Chondrocyte (in vitro differentiated cells): ENCODE results near the gene PHKA2. TPM values are rescaled to one million over a fixed set of nuclear protein-coding genes. Genes with fewer than 3 reads are reported as not detected.

Experiments used
- DNase-seq: peaks from one replicate; pipeline ENCODE4 v3.0.0; 2021; ENCODE audit warnings: mixed read lengths, low spot score
- H3K27ac Mint-ChIP-seq: one replicate; pipeline ENCODE4 v1.8.0; 2021; ENCODE audit warnings: mild to moderate bottlenecking, moderate library complexity, mixed read lengths; ENCODE audit not compliant: unreplicated experiment
- H3K27me3 Mint-ChIP-seq: 2 replicates; pipeline ENCODE4 v1.8.0; 2021; ENCODE audit warnings: low read depth, mixed read lengths
- H3K36me3 Mint-ChIP-seq: 2 replicates; pipeline ENCODE4 v1.8.0; 2021; ENCODE audit warnings: low read depth, mixed read lengths
- H3K4me1 Mint-ChIP-seq: 2 replicates; pipeline ENCODE4 v1.8.0; 2021; ENCODE audit warnings: low read depth, mild to moderate bottlenecking, mixed read lengths
- H3K4me3 Mint-ChIP-seq: one replicate; pipeline ENCODE4 v1.8.0; 2021; ENCODE audit warnings: mild to moderate bottlenecking, moderate library complexity, mixed read lengths; ENCODE audit not compliant: unreplicated experiment
- H3K9me3 Mint-ChIP-seq: 2 replicates; pipeline ENCODE4 v1.8.0; 2021; ENCODE audit warnings: low read depth, mixed read lengths
- total RNA-seq: library from RNA; stranded (reverse); gene quantifications from 3 replicates; pipeline ENCODE4 v1.2.1, GENCODE V29; 2021
- TF ChIP-seq, protein P1 (sequence below): fragments of 200-600 bp; sonication (generic); IDR thresholded peaks from 2 replicates; pipeline ENCODE4 v1.5.0; 2021; ENCODE audit warnings: antibody characterized with exemption, mild to moderate bottlenecking, moderate library complexity

Gene PHKA2
- total RNA-seq, 1 donor from 2014 or later, result 16.2 TPM

DNA sequence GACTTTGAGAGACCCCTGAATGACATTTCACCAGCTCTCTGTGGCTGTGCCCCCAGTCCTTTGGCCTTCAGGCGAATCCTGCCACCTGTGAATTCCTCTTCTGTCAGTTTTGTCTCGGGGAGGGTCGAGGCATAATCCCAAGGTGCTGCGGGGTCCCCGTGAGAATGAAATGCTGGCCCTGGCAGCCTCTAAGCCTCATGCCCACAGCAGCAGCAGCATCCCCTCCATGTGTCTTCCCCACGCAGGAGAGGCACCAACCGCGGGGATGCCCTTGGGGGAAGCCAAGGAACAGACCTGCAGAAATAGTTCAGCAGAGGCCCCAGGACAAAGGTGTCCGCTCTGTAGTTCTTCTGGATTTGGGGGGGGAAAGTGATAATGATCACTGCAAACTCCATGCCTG is 104.8 kb downstream of the PHKA2 start:
- TF ChIP-seq, protein P1, sequence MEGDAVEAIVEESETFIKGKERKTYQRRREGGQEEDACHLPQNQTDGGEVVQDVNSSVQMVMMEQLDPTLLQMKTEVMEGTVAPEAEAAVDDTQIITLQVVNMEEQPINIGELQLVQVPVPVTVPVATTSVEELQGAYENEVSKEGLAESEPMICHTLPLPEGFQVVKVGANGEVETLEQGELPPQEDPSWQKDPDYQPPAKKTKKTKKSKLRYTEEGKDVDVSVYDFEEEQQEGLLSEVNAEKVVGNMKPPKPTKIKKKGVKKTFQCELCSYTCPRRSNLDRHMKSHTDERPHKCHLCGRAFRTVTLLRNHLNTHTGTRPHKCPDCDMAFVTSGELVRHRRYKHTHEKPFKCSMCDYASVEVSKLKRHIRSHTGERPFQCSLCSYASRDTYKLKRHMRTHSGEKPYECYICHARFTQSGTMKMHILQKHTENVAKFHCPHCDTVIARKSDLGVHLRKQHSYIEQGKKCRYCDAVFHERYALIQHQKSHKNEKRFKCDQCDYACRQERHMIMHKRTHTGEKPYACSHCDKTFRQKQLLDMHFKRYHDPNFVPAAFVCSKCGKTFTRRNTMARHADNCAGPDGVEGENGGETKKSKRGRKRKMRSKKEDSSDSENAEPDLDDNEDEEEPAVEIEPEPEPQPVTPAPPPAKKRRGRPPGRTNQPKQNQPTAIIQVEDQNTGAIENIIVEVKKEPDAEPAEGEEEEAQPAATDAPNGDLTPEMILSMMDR, result no peak
- peaks cover 18% of the 10 kb centered on the region for H3K4me1 Mint-ChIP-seq

DNA sequence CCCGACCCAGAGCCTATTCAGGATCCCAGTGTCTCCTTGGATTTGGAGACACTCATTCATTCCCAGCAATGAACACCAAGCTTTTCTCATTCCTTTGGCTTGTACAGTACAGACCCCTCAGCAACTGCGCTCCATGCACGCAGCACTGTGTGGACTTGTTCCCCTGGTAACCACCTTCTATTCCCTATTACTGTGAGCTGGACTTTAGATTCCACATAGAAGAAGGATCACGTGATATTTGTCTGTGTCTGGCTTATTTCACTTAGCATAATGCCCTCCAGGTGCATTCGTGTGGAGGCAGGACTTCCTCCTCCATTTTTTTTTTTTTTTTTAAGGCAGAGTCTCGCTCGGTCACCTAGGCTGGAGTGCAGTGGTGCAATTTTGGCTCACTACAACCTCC is 106.4 kb downstream of the PHKA2 start:
- H3K4me1 Mint-ChIP-seq, result peaks cover 20% of the 10 kb centered on the region
- no peak overlapping the region for H3K27ac Mint-ChIP-seq
- H3K4me3 Mint-ChIP-seq, result no peak overlapping the region
- H3K9me3 Mint-ChIP-seq, result peaks cover 7% of the 10 kb centered on the region
- TF ChIP-seq, protein P1, result no peak
- DNase-seq, result no peak
- no peaks in the 10 kb centered on the region for H3K36me3 Mint-ChIP-seq
- no peaks in the 10 kb centered on the region for H3K27me3 Mint-ChIP-seq

More for the DNA sequence above, 104.8 kb downstream of the PHKA2 start:
- Mint-ChIP-seq H3K27ac (no peak overlapping the region), H3K36me3 (no peaks in the 10 kb centered on the region), H3K4me3 (no peak overlapping the region), H3K27me3 (no peaks in the 10 kb centered on the region), H3K9me3 (peaks cover 9% of the 10 kb centered on the region)
- no peak for DNase-seq

DNA sequence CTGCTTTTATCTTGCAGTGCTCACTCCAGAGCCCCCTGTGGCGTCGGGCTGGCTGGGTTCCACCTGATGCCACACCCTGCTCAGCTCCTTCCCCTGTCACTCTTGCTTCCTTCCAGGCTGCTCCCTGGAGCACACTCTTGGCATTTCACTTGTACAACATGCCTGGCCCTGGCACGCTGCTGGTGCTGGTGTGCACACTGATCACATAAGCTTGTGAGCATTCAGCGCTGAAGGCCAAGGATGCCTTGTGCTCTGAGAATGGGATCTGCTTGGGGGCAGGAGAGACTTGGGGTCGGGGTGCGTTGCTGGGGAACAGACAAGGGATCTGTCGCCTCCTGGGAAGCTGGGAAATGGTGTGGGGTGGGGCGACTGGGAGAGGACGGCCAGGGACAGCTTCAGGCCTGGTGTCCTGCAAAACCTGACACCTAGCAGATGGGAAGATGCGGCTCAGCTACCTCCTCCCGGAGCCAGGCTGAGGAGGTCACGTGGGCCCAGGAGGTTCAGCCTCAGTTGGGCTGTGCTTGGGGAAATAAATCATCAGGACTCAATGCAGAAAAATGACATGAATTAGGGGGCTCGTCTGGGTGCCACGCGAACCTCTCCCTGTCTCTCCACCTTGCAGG is 108.5 kb downstream of the PHKA2 start:
- TF ChIP-seq, protein P1, result no peak
- H3K9me3 Mint-ChIP-seq, result peaks cover 4% of the 10 kb centered on the region
- H3K4me3 Mint-ChIP-seq, result no peak overlapping the region
- H3K4me1 Mint-ChIP-seq, result peaks cover 34% of the 10 kb centered on the region
- no peaks in the 10 kb centered on the region for H3K27me3 Mint-ChIP-seq
- peak overlapping the region; percentile 17 for H3K27ac Mint-ChIP-seq
- no peaks in the 10 kb centered on the region for H3K36me3 Mint-ChIP-seq
- no peak for DNase-seq

DNA sequence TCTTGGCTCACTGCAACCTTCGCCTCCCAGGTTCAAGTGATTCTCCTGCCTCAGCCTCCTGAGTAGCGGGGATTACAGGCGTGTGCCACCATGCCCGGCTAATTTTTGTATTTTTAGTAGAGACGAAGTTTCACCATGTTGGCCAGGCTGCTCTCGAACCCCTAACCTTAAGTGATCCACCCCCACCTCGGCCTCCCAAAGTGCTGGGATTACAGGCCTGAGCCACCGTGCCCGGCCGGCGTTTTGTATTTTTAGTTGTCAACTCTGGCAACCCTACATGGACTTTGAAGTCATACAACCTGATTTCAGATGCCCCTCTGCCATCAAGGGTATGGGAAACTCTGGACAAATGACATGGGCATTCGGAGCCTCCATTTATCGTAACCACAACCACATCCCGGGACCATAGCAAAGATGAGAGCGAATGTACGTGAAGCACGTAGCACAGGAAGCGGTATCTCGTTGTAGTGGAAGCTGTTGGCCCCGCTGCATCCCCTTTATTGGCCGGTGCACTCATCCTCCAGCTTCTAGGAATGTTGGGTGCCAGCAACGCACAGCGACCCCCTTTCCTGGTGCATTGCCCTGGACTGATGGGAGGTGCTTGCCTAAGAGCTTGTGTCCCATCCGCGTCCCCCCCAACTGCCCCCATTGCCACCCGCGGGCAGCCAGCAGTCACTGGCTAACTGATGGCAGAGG is 109.2 kb downstream of the PHKA2 start:
- no peak for DNase-seq
- TF ChIP-seq, protein P1, result no peak
- H3K9me3 Mint-ChIP-seq, result no peaks in the 10 kb centered on the region
- peaks cover 34% of the 10 kb centered on the region for H3K4me1 Mint-ChIP-seq
- no peaks in the 10 kb centered on the region for H3K36me3 Mint-ChIP-seq
- H3K27ac Mint-ChIP-seq, result no peak overlapping the region
- no peaks in the 10 kb centered on the region for H3K27me3 Mint-ChIP-seq
- no peak overlapping the region for H3K4me3 Mint-ChIP-seq

DNA sequence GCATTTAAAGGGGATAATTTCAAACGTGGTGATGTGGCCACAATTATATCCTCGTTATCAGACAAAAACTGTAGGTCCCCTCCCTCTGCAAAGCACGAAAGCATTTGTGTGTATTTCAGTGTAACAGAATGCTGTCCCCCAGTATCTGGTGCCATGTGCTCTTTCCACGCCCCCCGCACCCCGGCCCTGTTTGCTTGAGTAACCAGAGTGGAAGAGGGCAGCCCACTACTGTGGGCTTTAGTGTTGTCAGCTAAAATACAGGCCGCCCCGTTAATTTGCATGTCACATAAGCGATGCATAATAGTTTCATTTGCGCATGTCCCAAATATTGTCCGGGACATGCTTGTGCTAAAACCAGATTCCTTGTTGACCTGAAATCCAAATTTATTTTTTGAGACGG is 110.1 kb downstream of the PHKA2 start:
- Mint-ChIP-seq H3K4me1 (peaks cover 34% of the 10 kb centered on the region), H3K4me3 (no peak overlapping the region), H3K9me3 (no peaks in the 10 kb centered on the region), H3K36me3 (no peaks in the 10 kb centered on the region), H3K27ac (peak overlapping the region; percentile 98), H3K27me3 (no peaks in the 10 kb centered on the region)
- DNase-seq, result no peak
- TF ChIP-seq, protein P1, result no peak
